Muscle layer of colon (tissue), 2 donors: ENCODE results near the gene LAD1.

ENCODE experiments used
- H3K27ac ChIP-seq: one replicate; pipeline ENCODE4 v1.7.0; 2013; ENCODE audit warnings: low read depth, mild to moderate bottlenecking, low read length, moderate library complexity
- H3K27me3 ChIP-seq, 2 donors: one replicate each; pipeline ENCODE4 v1.7.0; 2013; ENCODE audit warnings: low read length in 2 of 2, mild to moderate bottlenecking in 2 of 2; ENCODE audit not compliant: insufficient read depth in 2 of 2, control insufficient read depth in 1 of 2
- H3K36me3 ChIP-seq: one replicate; pipeline ENCODE4 v1.7.0; 2013; ENCODE audit warnings: mild to moderate bottlenecking, low read length; ENCODE audit not compliant: insufficient read depth
- H3K4me1 ChIP-seq: one replicate; pipeline ENCODE4 v1.7.0; 2013; ENCODE audit warnings: mild to moderate bottlenecking, low read length; ENCODE audit not compliant: insufficient read depth
- H3K4me3 ChIP-seq, 2 donors: one replicate each; pipeline ENCODE4 v1.7.0; 2013; ENCODE audit warnings: low read length in 2 of 2, low read depth in 1 of 2, mild to moderate bottlenecking in 1 of 2, moderate library complexity in 1 of 2
- H3K9ac ChIP-seq: one replicate; pipeline ENCODE4 v1.7.0; 2013; ENCODE audit warnings: low read length
- H3K9me3 ChIP-seq: one replicate; pipeline ENCODE4 v1.7.0; 2013; ENCODE audit warnings: mild to moderate bottlenecking, low read length
- donor health status: abdominal sarcoma.
- donor health status: Adenocarcinoma of cecum.

Gene LAD1

GRCh38 chr1:201341377-201341776, 57.7 kb downstream of the LAD1 start:
- no peaks in the 10 kb centered on the region for H3K9me3 ChIP-seq
- H3K27me3 ChIP-seq: no peaks in the 10 kb centered on the region
- H3K4me1 ChIP-seq: no peaks in the 10 kb centered on the region
- H3K27ac ChIP-seq: no peak overlapping the region
- H3K36me3 ChIP-seq: no peaks in the 10 kb centered on the region
- no peak overlapping the region for H3K4me3 ChIP-seq
- H3K9ac ChIP-seq: no peak overlapping the region

- Histone ChIP-seq H3K27ac (no peak overlapping the region), H3K4me3 (no peak overlapping the region), H3K27me3 (no peaks in the 10 kb centered on the region), H3K4me1 (no peaks in the 10 kb centered on the region), H3K9ac (no peak overlapping the region), H3K9me3 (no peaks in the 10 kb centered on the region), H3K36me3 (no peaks in the 10 kb centered on the region)
Observed at GRCh38 chr1:201336711-201337450, 62.2 kb downstream of the LAD1 start.

GRCh38 chr1:201335901-201336300, 63.2 kb downstream of the LAD1 start:
- Histone ChIP-seq H3K36me3 (no peaks in the 10 kb centered on the region), H3K9me3 (no peaks in the 10 kb centered on the region), H3K4me3 (no peak overlapping the region), H3K27ac (no peak overlapping the region), H3K9ac (no peak overlapping the region), H3K4me1 (no peaks in the 10 kb centered on the region), H3K27me3 (no peaks in the 10 kb centered on the region)

GRCh38 chr1:201335174-201335870, 63.8 kb downstream of the LAD1 start:
- Histone ChIP-seq H3K27ac (no peak overlapping the region), H3K9me3 (no peaks in the 10 kb centered on the region), H3K4me1 (no peaks in the 10 kb centered on the region), H3K9ac (no peak overlapping the region), H3K4me3 (no peak overlapping the region), H3K27me3 (no peaks in the 10 kb centered on the region), H3K36me3 (no peaks in the 10 kb centered on the region)

- Histone ChIP-seq H3K27me3 (no peaks in the 10 kb centered on the region), H3K36me3 (no peaks in the 10 kb centered on the region), H3K4me3 (no peak overlapping the region), H3K27ac (no peak overlapping the region), H3K4me1 (no peaks in the 10 kb centered on the region), H3K9me3 (no peaks in the 10 kb centered on the region), H3K9ac (no peak overlapping the region)
Observed at GRCh38 chr1:201334325-201335173, 64.6 kb downstream of the LAD1 start.

- H3K9ac ChIP-seq: no peak overlapping the region
- no peaks in the 10 kb centered on the region for H3K4me1 ChIP-seq
- no peak overlapping the region for H3K4me3 ChIP-seq
- no peaks in the 10 kb centered on the region for H3K9me3 ChIP-seq
- no peaks in the 10 kb centered on the region for H3K27me3 ChIP-seq
- H3K27ac ChIP-seq: no peak overlapping the region
- H3K36me3 ChIP-seq: no peaks in the 10 kb centered on the region
Observed at GRCh38 chr1:201332616-201333335, 66.3 kb downstream of the LAD1 start.

GRCh38 chr1:201332021-201332420, 67.1 kb downstream of the LAD1 start:
- no peak overlapping the region for H3K4me3 ChIP-seq
- H3K9ac ChIP-seq: no peak overlapping the region
- H3K36me3 ChIP-seq: no peaks in the 10 kb centered on the region
- no peaks in the 10 kb centered on the region for H3K9me3 ChIP-seq
- no peaks in the 10 kb centered on the region for H3K27me3 ChIP-seq
- H3K4me1 ChIP-seq: no peaks in the 10 kb centered on the region
- no peak overlapping the region for H3K27ac ChIP-seq

- no peaks in the 10 kb centered on the region for H3K36me3 ChIP-seq
- no peak overlapping the region for H3K9ac ChIP-seq
- H3K27me3 ChIP-seq: no peaks in the 10 kb centered on the region
- H3K9me3 ChIP-seq: no peaks in the 10 kb centered on the region
- no peaks in the 10 kb centered on the region for H3K4me1 ChIP-seq
- no peak overlapping the region for H3K4me3 ChIP-seq
- no peak overlapping the region for H3K27ac ChIP-seq
Observed at GRCh38 chr1:201331166-201331565, 68.0 kb downstream of the LAD1 start.
